Prostate gland (tissue), 2 donors: ENCODE data around the gene VRK3. TPM values are rescaled to one million over a fixed set of nuclear protein-coding genes. Genes with fewer than 3 reads are reported as not detected.

ENCODE experiments used
- DNase-seq: peaks from one replicate; pipeline ENCODE4 v3.0.0-alpha.2; 2019; ENCODE audit warnings: low spot score
- H3K27ac ChIP-seq, 2 donors: fragments of 200-600 bp; sonication (generic); 2 replicates each; pipeline ENCODE4 v1.5.1; 2017 to 2019
- H3K27me3 ChIP-seq: fragments of 200-600 bp; sonication (generic); replicated peaks from 2 replicates; pipeline ENCODE4 v1.5.1; 2019; ENCODE audit not compliant: insufficient read depth
- H3K36me3 ChIP-seq, 2 donors: fragments of 200-600 bp; sonication (generic); 1 replicate in 1 of 2; 2 replicates in 1 of 2; pipeline versions ENCODE4 v1.5.1 to v1.8.1; 2017 to 2019
- H3K4me1 ChIP-seq: fragments of 200-600 bp; sonication (generic); replicated peaks from 2 replicates; pipeline ENCODE4 v1.5.1; 2019
- H3K4me3 ChIP-seq, 2 donors: fragments of 200-600 bp; sonication (generic); 2 replicates each; pipeline ENCODE4 v1.5.1; 2017 to 2019
- H3K9me3 ChIP-seq: fragments of 200-600 bp; sonication (generic); 2 replicates; pipeline ENCODE4 v1.5.1; 2017
- CTCF ChIP-seq, 4 experiments: fragments of 200-600 bp in 2 of 4; fragments of 450-650 bp in 2 of 4; sonication (generic) in 2 of 4; IDR thresholded peaks; 1 replicate in 3 of 4; 2 replicates in 1 of 4; pipeline ENCODE4 v1.5.1; 2016 to 2019; ENCODE audit warnings: antibody characterized with exemption in 4 of 4, mild to moderate bottlenecking in 2 of 4, moderate library complexity in 2 of 4
- POLR2A ChIP-seq: fragments of 450-650 bp; IDR thresholded peaks from one replicate; pipeline ENCODE4 v1.6.1; 2016; ENCODE audit warnings: antibody characterized with exemption, mild to moderate bottlenecking
- POLR2AphosphoS5 ChIP-seq: sonication (generic); formaldehyde crosslinking; IDR thresholded peaks from one replicate; pipeline ENCODE4 v1.6.1; 2017; ENCODE audit warnings: antibody characterized with exemption
- WGBS: methylation state at CpG from one replicate; pipeline ENCODE4 v1.1.5; 2018; 5-methylcytosine and 5-hydroxymethylcytosine counted together
- intact Hi-C: fragments of 100-400 bp; cut with DNase I; formaldehyde crosslinking; loops from one replicate; pipeline ENCODE4 v1.14.2; 2022
- total RNA-seq, 2 donors: library from RNA; depleted of rRNA; stranded (reverse); fragments of >200 nt; gene quantifications; one replicate each; pipeline ENCODE4 v1.1.0, GENCODE V29; 2016

VRK3 gene
- total RNA-seq, 2 donors from 2014 or later = 47.8 to 76.5 TPM

- intact Hi-C loops = loop anchor here (10.0 kb wide), 2 partner anchors 91 to 201 kb away; partner anchors contain the start of genes VRK3 and ZNF473
- WGBS = 90% methylated on average over 8 of the region's 8 CpGs
These were observed 91.5 kb downstream of the VRK3 start for GRCh38 chr19:49933643-49934042.

GRCh38 chr19:49932731-49933131 is 92.4 kb downstream of the VRK3 start:
- intact Hi-C loops = loop anchor here (10.0 kb wide), 2 partner anchors 92 to 202 kb away; partner anchors contain the start of genes VRK3 and ZNF473
- WGBS = 90% methylated on average over 23 of the region's 25 CpGs

More at GRCh38 chr19:49933643-49934042, 91.5 kb downstream of the VRK3 start:
- no peaks in the 10 kb centered on the region for H3K9me3 ChIP-seq
- DNase-seq = no peak
- H3K27ac ChIP-seq = no peak overlapping the region
- no peaks in the 10 kb centered on the region for H3K36me3 ChIP-seq
- H3K4me1 ChIP-seq = peaks cover 7% of the 10 kb centered on the region
- no peak overlapping the region for H3K4me3 ChIP-seq
- no peak for TF ChIP-seq POLR2AphosphoS5
- TF ChIP-seq CTCF (IDR thresholded peaks at IDR 0.05) = no peak
- no peak for TF ChIP-seq POLR2A
- no peaks in the 10 kb centered on the region for H3K27me3 ChIP-seq

GRCh38 chr19:49932041-49932451 is 93.1 kb downstream of the VRK3 start:
- Histone ChIP-seq H3K4me1 (peaks cover 12% of the 10 kb centered on the region), H3K27ac (no peak overlapping the region), H3K4me3 (no peak overlapping the region), H3K9me3 (no peaks in the 10 kb centered on the region), H3K36me3 (no peaks in the 10 kb centered on the region), H3K27me3 (no peaks in the 10 kb centered on the region)
- WGBS = 91% methylated on average over 5 of the region's 5 CpGs
- intact Hi-C loops = loop anchor here (10.0 kb wide), 2 partner anchors 93 to 203 kb away; partner anchors contain the start of genes VRK3 and ZNF473
- no peak for DNase-seq
- TF ChIP-seq POLR2AphosphoS5 (no peak), CTCF (IDR thresholded peaks at IDR 0.05) (no peak), POLR2A (no peak)

More at GRCh38 chr19:49932731-49933131, 92.4 kb downstream of the VRK3 start:
- H3K36me3 ChIP-seq = no peaks in the 10 kb centered on the region
- no peak for TF ChIP-seq POLR2A
- no peak for TF ChIP-seq POLR2AphosphoS5
- TF ChIP-seq CTCF (IDR thresholded peaks at IDR 0.05) = no peak
- H3K9me3 ChIP-seq = no peaks in the 10 kb centered on the region
- no peak overlapping the region for H3K27ac ChIP-seq
- no peak for DNase-seq
- peaks cover 7% of the 10 kb centered on the region for H3K4me1 ChIP-seq
- H3K27me3 ChIP-seq = no peaks in the 10 kb centered on the region
- no peak overlapping the region for H3K4me3 ChIP-seq

GRCh38 chr19:49931293-49932040 is 93.7 kb downstream of the VRK3 start:
- intact Hi-C loops = loop anchor here (10.0 kb wide), 2 partner anchors 93 to 203 kb away; partner anchors contain the start of genes VRK3 and ZNF473
- no peaks in the 10 kb centered on the region for H3K36me3 ChIP-seq
- peaks cover 12% of the 10 kb centered on the region for H3K4me1 ChIP-seq
- TF ChIP-seq CTCF (IDR thresholded peaks at IDR 0.05) (no peak), POLR2A (no peak), POLR2AphosphoS5 (no peak)
- no peaks in the 10 kb centered on the region for H3K9me3 ChIP-seq
- H3K27ac ChIP-seq = no peak overlapping the region
- no peak overlapping the region for H3K4me3 ChIP-seq
- 91% methylated on average over 7 of the region's 7 CpGs for WGBS
- H3K27me3 ChIP-seq = no peaks in the 10 kb centered on the region
- no peak for DNase-seq
